Measurements from ENCODE around the gene CSF1R.

CSF1R gene

GRCh38 chr5:150065346-150065745, 21.0 kb downstream of the CSF1R start:
- FAIRE-seq (no peak), DNase-seq (ENCODE audit: insufficient read length, low spot score) (no peak)
- no peak for TF ChIP-seq CTCF (IDR thresholded peaks at IDR 0.05; ENCODE audit: insufficient read depth, missing control alignments)

GRCh38 chr5:150064681-150065220, 21.6 kb downstream of the CSF1R start:
- DNase-seq (ENCODE audit: insufficient read length, low spot score), result no peak
- FAIRE-seq, result no peak
- TF ChIP-seq CTCF (IDR thresholded peaks at IDR 0.05; ENCODE audit: insufficient read depth, missing control alignments), result no peak

- TF ChIP-seq CTCF (IDR thresholded peaks at IDR 0.05; ENCODE audit: insufficient read depth, missing control alignments), result no peak
- DNase-seq (ENCODE audit: insufficient read length, low spot score), result no peak
- no peak for FAIRE-seq
Measured at GRCh38 chr5:150063638-150064037, 22.7 kb downstream of the CSF1R start.

- FAIRE-seq (no peak), DNase-seq (ENCODE audit: insufficient read length, low spot score) (no peak)
- no peak for TF ChIP-seq CTCF (IDR thresholded peaks at IDR 0.05; ENCODE audit: insufficient read depth, missing control alignments)
Measured at GRCh38 chr5:150062216-150062922, 24.0 kb downstream of the CSF1R start.

GRCh38 chr5:150061538-150061995, 24.8 kb downstream of the CSF1R start:
- FAIRE-seq, result no peak

GRCh38 chr5:150060471-150060870, 25.9 kb downstream of the CSF1R start:
- FAIRE-seq, result no peak
- DNase-seq (ENCODE audit: insufficient read length, low spot score), result no peak
- TF ChIP-seq CTCF (IDR thresholded peaks at IDR 0.05; ENCODE audit: insufficient read depth, missing control alignments), result no peak

More at GRCh38 chr5:150061538-150061995, 24.8 kb downstream of the CSF1R start:
- no peak for DNase-seq (ENCODE audit: insufficient read length, low spot score)
- no peak for TF ChIP-seq CTCF (IDR thresholded peaks at IDR 0.05; ENCODE audit: insufficient read depth, missing control alignments)

GRCh38 chr5:150059623-150060022, 26.7 kb downstream of the CSF1R start:
- FAIRE-seq (no peak), DNase-seq (ENCODE audit: insufficient read length, low spot score) (no peak)
- TF ChIP-seq CTCF (IDR thresholded peaks at IDR 0.05; ENCODE audit: insufficient read depth, missing control alignments), result no peak

Data from D721Med (cell line).